ENCODE data around the gene MRPS35.

GRCh38 chr12:27666510-27666909, 44.1 kb upstream of the MRPS35 start:
- no peak for TF ChIP-seq CTCF (IDR thresholded peaks at IDR 0.05)
- no peak for TF ChIP-seq POLR2A (IDR thresholded peaks at IDR 0.05)
- no peak for TF ChIP-seq POLR2AphosphoS5 (IDR thresholded peaks at IDR 0.05)
- TF ChIP-seq EP300 (IDR thresholded peaks at IDR 0.05) = no peak
